ENCODE measurements around the gene USP17L21.
"Not testable (repeated sequence)": the region's sequence is repeated elsewhere in the genome, so short reads cannot be mapped to it uniquely, and the experiment has no call there.

USP17L21 gene

GRCh38 chr4:9262572-9262971 is at the start of gene USP17L21:
TSS of gene USP17L21 (plus strand) at chr4:9262872. CDS start at chr4:9262872, 0 bp downstream.
- DNase-seq, result not testable (repeated sequence)

GRCh38 chr4:9214701-9215100 is 48.0 kb upstream of the USP17L21 start:
- not testable (repeated sequence) for DNase-seq

- not testable (repeated sequence) for DNase-seq
Observed at GRCh38 chr4:9215105-9215504, 47.6 kb upstream of the USP17L21 start, which contains the start of gene USP17L11. TSS of gene USP17L11 (plus strand) at chr4:9215405. CDS start at chr4:9215405, 0 bp downstream.

GRCh38 chr4:9219852-9220251 is 42.8 kb upstream of the USP17L21 start, which contains the start of gene USP17L12:
TSS of gene USP17L12 (plus strand) at chr4:9220152. CDS start at chr4:9220152, 0 bp downstream.
- DNase-seq, result not testable (repeated sequence)

- not testable (repeated sequence) for DNase-seq
Observed at GRCh38 chr4:9224596-9224995, 38.1 kb upstream of the USP17L21 start, which contains the start of gene USP17L13. TSS of gene USP17L13 (plus strand) at chr4:9224896. CDS start at chr4:9224896, 0 bp downstream.

GRCh38 chr4:9230249-9230648 is 32.4 kb upstream of the USP17L21 start:
- DNase-seq, result not testable (repeated sequence)

GRCh38 chr4:9234085-9234484 is 28.6 kb upstream of the USP17L21 start, which contains the start of gene USP17L15:
TSS of gene USP17L15 (plus strand) at chr4:9234385. CDS start at chr4:9234385, 0 bp downstream.
- not testable (repeated sequence) for DNase-seq

- not testable (repeated sequence) for DNase-seq
Observed at GRCh38 chr4:9238461-9238860, 24.2 kb upstream of the USP17L21 start.

GRCh38 chr4:9243579-9243978 is 19.1 kb upstream of the USP17L21 start, which contains the start of gene USP17L17:
TSS of gene USP17L17 (plus strand) at chr4:9243879. CDS start at chr4:9243879, 0 bp downstream.
- not testable (repeated sequence) for DNase-seq

- DNase-seq, result not testable (repeated sequence)
Observed at GRCh38 chr4:9247953-9248680, 14.6 kb upstream of the USP17L21 start, which contains the start of gene USP17L18. TSS of gene USP17L18 (plus strand) at chr4:9248630. CDS start at chr4:9248630, 0 bp downstream.

GRCh38 chr4:9253078-9253477 is 9.6 kb upstream of the USP17L21 start, which contains the start of gene USP17L19:
TSS of gene USP17L19 (plus strand) at chr4:9253378. CDS start at chr4:9253378, 0 bp downstream.
- not testable (repeated sequence) for DNase-seq

GRCh38 chr4:9257824-9258223 is 4.8 kb upstream of the USP17L21 start, which contains the start of gene USP17L20:
TSS of gene USP17L20 (plus strand) at chr4:9258124. CDS start at chr4:9258124, 0 bp downstream.
- not testable (repeated sequence) for DNase-seq

- DNase-seq, result not testable (repeated sequence)
Observed at GRCh38 chr4:9267319-9267718, 4.6 kb downstream of the USP17L21 start, which contains the start of gene USP17L22. TSS of gene USP17L22 (plus strand) at chr4:9267619. CDS start at chr4:9267619, 0 bp downstream.

GRCh38 chr4:9271719-9272118 is 9.0 kb downstream of the USP17L21 start:
- DNase-seq, result not testable (repeated sequence)
